K562 (cell line): ENCODE results near the gene NINJ2. TPM values are rescaled to one million over a fixed set of nuclear protein-coding genes. Genes with fewer than 3 reads are reported as not detected.

Experiments
- ARID1B ChIP-seq: fragments of 450-650 bp; IDR thresholded peaks from 2 replicates; pipeline ENCODE4 v1.6.1; 2016; ENCODE audit warnings: antibody characterized with exemption, mild to moderate bottlenecking, inconsistent platforms
- CBX3 ChIP-seq, 2 experiments: IDR thresholded peaks; 1 replicate in 1 of 2; 2 replicates in 1 of 2; pipeline ENCODE4 v1.6.1; 2012; ENCODE audit warnings: inconsistent platforms in 2 of 2, low read length in 2 of 2, borderline replicate concordance in 1 of 2, control low read depth in 1 of 2
- DEAF1 ChIP-seq: fragments of 450-650 bp; formaldehyde crosslinking; IDR thresholded peaks from 2 replicates; pipeline ENCODE4 v1.4.0; 2020; ENCODE audit warnings: mild to moderate bottlenecking, moderate library complexity
- ETV6 ChIP-seq, 3 experiments: fragments of 150-350 bp in 1 of 3; sonication (generic) in 1 of 3; formaldehyde crosslinking in 1 of 3; IDR thresholded peaks; 2 replicates each; pipeline versions ENCODE4 v1.6.1 to v1.8.0; 2014 to 2022; ENCODE audit warnings: borderline replicate concordance in 2 of 3, low read depth in 2 of 3, antibody characterized with exemption in 1 of 3, low read length in 1 of 3, mild to moderate bottlenecking in 1 of 3, missing genetic modification reagents in 1 of 3
- MYC ChIP-seq, 2 experiments: fragments of 250-450 bp in 1 of 2; sonication (Bioruptor Pico) in 1 of 2; IDR thresholded peaks; 2 replicates each; pipeline versions ENCODE4 v1.5.1 to v1.6.1; 2012 to 2021; ENCODE audit warnings: low read depth in 2 of 2, borderline replicate concordance in 1 of 2, improper control_type of control experiment in 1 of 2, low read length in 1 of 2, mild to moderate bottlenecking in 1 of 2, moderate library complexity in 1 of 2
- NCOA2 ChIP-seq, 2 experiments: fragments of 450-650 bp; IDR thresholded peaks; 2 replicates each; pipeline ENCODE4 v1.6.1; 2018; ENCODE audit warnings: mild to moderate bottlenecking in 2 of 2, moderate library complexity in 1 of 2; ENCODE audit not compliant: partially characterized antibody in 2 of 2
- NR4A1 ChIP-seq, 2 experiments: fragments of 250-450 bp in 1 of 2; fragments of 450-650 bp in 1 of 2; sonication (Bioruptor Pico) in 1 of 2; IDR thresholded peaks; 2 replicates each; pipeline versions ENCODE4 v1.4.0 to v1.6.1; 2016 to 2020; ENCODE audit warnings: mild to moderate bottlenecking in 2 of 2, missing compliant biosample characterization in 1 of 2, missing genetic modification characterization in 1 of 2, moderate library complexity in 1 of 2
- PHB ChIP-seq: fragments of 250-450 bp; sonication (Bioruptor Pico); IDR thresholded peaks from 2 replicates; pipeline ENCODE4 v1.5.0; 2021
- RAD51 ChIP-seq: fragments of 450-650 bp; IDR thresholded peaks from 2 replicates; pipeline ENCODE4 v1.7.1; 2016; ENCODE audit warnings: low read depth, mild to moderate bottlenecking, borderline replicate concordance
- SMC3 ChIP-seq: conservative IDR thresholded peaks from 2 replicates; pipeline ENCODE4 v1.6.1; 2011; ENCODE audit warnings: low read depth, low read length, improper control_type of control experiment; ENCODE audit not compliant: insufficient read depth
- TAF7 ChIP-seq: fragments of 450-650 bp; IDR thresholded peaks from 2 replicates; pipeline ENCODE4 v1.6.1; 2016; ENCODE audit warnings: missing genetic modification characterization, missing compliant biosample characterization
- YY1 ChIP-seq, 3 experiments: IDR thresholded peaks; 2 replicates each; pipeline ENCODE4 v1.6.1; 2011; ENCODE audit warnings: low read length in 2 of 3, mild to moderate bottlenecking in 2 of 3, moderate library complexity in 2 of 3, borderline replicate concordance in 1 of 3, control low read depth in 1 of 3, low read depth in 1 of 3; ENCODE audit not compliant: insufficient read depth in 3 of 3, insufficient replicate concordance in 2 of 3, control insufficient read depth in 1 of 3, insufficient read length in 1 of 3; ENCODE audit errors: extremely low read depth in 1 of 3
- ZNF239 ChIP-seq: fragments of 250-450 bp; sonication (Bioruptor Pico); IDR thresholded peaks from 2 replicates; pipeline ENCODE4 v1.4.0; 2020; ENCODE audit warnings: mild to moderate bottlenecking
- ZNF395 ChIP-seq: fragments of 200-800 bp; sonication (Bioruptor generic); IDR thresholded peaks from 2 replicates; pipeline ENCODE4 v1.6.1; 2017; ENCODE audit warnings: missing genetic modification characterization, missing compliant biosample characterization
- polyA plus RNA-seq, 8 experiments: library from polyadenylated mRNA; depleted of rRNA in 4 of 8; stranded (reverse) in 5 of 8; unstranded in 3 of 8; fragments of >200 nt; fragmentation: Nextera tagmentation in 2 of 8; fragmentation: Illumina TruSeq in 1 of 8; extraction: Ambion mirVana in 2 of 8; extraction: Trizol in 1 of 8; gene quantifications; 2 replicates each; pipeline versions ENCODE4 v1.2.1 to v1.2.3, GENCODE V29; 2011 to 2014; ENCODE audit warnings: inconsistent platforms in 1 of 8, missing spikeins in 1 of 8
- total RNA-seq, 7 experiments: library from RNA; depleted of rRNA in 6 of 7; stranded (reverse); fragments of >200 nt in 6 of 7; fragmentation: Illumina TruSeq in 2 of 7; extraction: Trizol in 2 of 7; gene quantifications; 2 replicates each; pipeline versions ENCODE4 v1.2.1 to v1.2.3, GENCODE V29; 2011 to 2021; ENCODE audit warnings: low replicate concordance in 1 of 7
- TF ChIP-seq, protein P1 (sequence below): fragments of 250-450 bp; sonication (Bioruptor Pico); IDR thresholded peaks from 2 replicates; pipeline ENCODE4 v1.4.0; 2020; ENCODE audit warnings: mild to moderate bottlenecking
- TF ChIP-seq, protein P2 (sequence below): fragments of 450-650 bp; formaldehyde crosslinking; IDR thresholded peaks from 2 replicates; pipeline ENCODE4 v1.4.0; 2020; ENCODE audit warnings: mild to moderate bottlenecking, moderate library complexity

NINJ2 gene
- total and polyA plus RNA-seq, 9 of the 15 experiments (the other 6 are each of a cell fraction or from before 2014, with no cell fraction given) = 2.6 to 16.0 (median 4.5) TPM

DNA sequence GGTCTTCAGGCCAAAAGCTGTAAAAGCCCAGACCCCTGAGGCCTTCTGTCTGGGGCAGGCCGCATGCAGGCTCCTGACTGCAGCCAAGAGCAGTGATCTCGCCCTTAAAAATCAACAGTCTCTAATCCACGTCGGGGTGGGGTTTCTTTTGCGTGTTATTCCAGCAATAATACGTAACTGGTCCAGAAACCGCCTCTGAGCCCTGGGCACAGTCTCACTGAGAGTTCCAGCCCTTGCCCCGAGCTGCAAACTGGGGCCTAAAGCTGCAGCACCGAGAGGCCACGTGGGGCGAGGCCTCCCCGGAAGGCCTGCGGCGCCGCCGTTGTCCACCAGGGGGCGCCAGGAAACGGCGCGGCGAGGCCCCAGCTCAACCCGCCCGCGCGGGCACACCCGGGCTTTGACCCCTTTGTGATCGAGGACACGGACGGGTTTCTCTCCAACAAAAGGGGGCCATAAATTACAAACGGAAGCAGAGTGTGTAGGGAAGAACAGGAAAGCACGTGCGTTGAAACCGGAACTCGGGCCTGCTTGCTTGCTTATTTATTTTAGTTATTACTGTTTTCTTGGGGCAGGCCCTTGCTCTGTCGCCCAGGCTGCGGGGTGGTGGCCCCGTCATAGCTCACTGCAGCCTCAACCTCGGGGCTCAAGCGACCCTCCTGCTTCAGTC, 87.2 kb downstream of the NINJ2 start (continued):
- TF ChIP-seq MYC (IDR thresholded peaks at IDR 0.05; ENCODE audit: low read depth, low read length) = peak; percentile 97
- TF ChIP-seq MYC (CRISPR knock-in tag; IDR thresholded peaks at IDR 0.05; ENCODE audit: borderline replicate concordance, low read depth) = peak; percentile 82; the same call in 1 of the 2 replicates
- TF ChIP-seq CBX3 (IDR thresholded peaks at IDR 0.05; ENCODE audit: borderline replicate concordance in 1 of 2, low read length in 2 of 2) = peak in 1 of 2 experiments; percentile 63; a peak in 2 of 3 replicates
- TF ChIP-seq, protein P1, sequence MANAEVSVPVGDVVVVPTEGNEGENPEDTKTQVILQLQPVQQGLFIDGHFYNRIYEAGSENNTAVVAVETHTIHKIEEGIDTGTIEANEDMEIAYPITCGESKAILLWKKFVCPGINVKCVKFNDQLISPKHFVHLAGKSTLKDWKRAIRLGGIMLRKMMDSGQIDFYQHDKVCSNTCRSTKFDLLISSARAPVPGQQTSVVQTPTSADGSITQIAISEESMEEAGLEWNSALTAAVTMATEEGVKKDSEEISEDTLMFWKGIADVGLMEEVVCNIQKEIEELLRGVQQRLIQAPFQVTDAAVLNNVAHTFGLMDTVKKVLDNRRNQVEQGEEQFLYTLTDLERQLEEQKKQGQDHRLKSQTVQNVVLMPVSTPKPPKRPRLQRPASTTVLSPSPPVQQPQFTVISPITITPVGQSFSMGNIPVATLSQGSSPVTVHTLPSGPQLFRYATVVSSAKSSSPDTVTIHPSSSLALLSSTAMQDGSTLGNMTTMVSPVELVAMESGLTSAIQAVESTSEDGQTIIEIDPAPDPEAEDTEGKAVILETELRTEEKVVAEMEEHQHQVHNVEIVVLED = peak; percentile 36; the same call in 1 of the 2 replicates
- TF ChIP-seq, protein P2, sequence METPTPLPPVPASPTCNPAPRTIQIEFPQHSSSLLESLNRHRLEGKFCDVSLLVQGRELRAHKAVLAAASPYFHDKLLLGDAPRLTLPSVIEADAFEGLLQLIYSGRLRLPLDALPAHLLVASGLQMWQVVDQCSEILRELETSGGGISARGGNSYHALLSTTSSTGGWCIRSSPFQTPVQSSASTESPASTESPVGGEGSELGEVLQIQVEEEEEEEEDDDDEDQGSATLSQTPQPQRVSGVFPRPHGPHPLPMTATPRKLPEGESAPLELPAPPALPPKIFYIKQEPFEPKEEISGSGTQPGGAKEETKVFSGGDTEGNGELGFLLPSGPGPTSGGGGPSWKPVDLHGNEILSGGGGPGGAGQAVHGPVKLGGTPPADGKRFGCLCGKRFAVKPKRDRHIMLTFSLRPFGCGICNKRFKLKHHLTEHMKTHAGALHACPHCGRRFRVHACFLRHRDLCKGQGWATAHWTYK (CRISPR knock-in tag) = peak; percentile 37; the same call in 1 of the 2 replicates
- peak; percentile 78 for TF ChIP-seq SMC3
- TF ChIP-seq NR4A1 (CRISPR knock-in tag; IDR thresholded peaks at IDR 0.05) = no peak
- peak; percentile 70 for TF ChIP-seq NR4A1 (tag; IDR thresholded peaks at IDR 0.05)
- TF ChIP-seq ARID1B = peak; percentile 27; the same call in 1 of the 2 replicates
- no peak for TF ChIP-seq ETV6 (IDR thresholded peaks at IDR 0.05; ENCODE audit: borderline replicate concordance in 1 of 2, low read depth in 2 of 2, low read length in 1 of 2)
- TF ChIP-seq ETV6 (CRISPR knock-in tag; IDR thresholded peaks at IDR 0.05; ENCODE audit: borderline replicate concordance) = no peak; the same call in 1 of the 2 replicates
- no peak for TF ChIP-seq TAF7
- peak; percentile 90 for TF ChIP-seq DEAF1
- TF ChIP-seq PHB = 0 out of 2 replicates have a peak, but pooled peaks have one; percentile 4
- peak in 2 of 3 experiments; percentile 23 to 56 for TF ChIP-seq YY1 (IDR thresholded peaks at IDR 0.05; ENCODE audit: borderline replicate concordance in 1 of 3, control insufficient read depth in 1 of 3, extremely low read depth in 1 of 3, insufficient read depth in 3 of 3, insufficient read length in 1 of 3, insufficient replicate concordance in 2 of 3, low read depth in 1 of 3, low read length in 2 of 3)
- peak; percentile 74; the same call in 1 of the 2 replicates for TF ChIP-seq RAD51
- no peak for TF ChIP-seq NCOA2 (IDR thresholded peaks at IDR 0.05; ENCODE audit: partially characterized antibody in 2 of 2)
- 0 out of 2 replicates have a peak, but pooled peaks have one; percentile 41 for TF ChIP-seq ZNF239 (CRISPR knock-in tag)
- TF ChIP-seq ZNF395 (CRISPR knock-in tag) = peak; percentile 81; the same call in 1 of the 2 replicates
